ENCODE measurements around the gene TULP3.
"Not testable (repeated sequence)": the region's sequence is repeated elsewhere in the genome, so short reads cannot be mapped to it uniquely, and the experiment has no call there.

The TULP3 gene

GRCh38 chr12:2890388-2891239 lies at the start of gene TULP3:
TULP3 (plus strand) TSS chr12:2890891; CDS start chr12:2890948, 57 bp downstream.
- DNase-seq (ENCODE audit: low spot score), result peak; percentile 98

GRCh38 chr12:2841056-2841650 lies 49.5 kb upstream of the TULP3 start:
- no peak for DNase-seq (ENCODE audit: low spot score)

GRCh38 chr12:2842948-2843347 lies 47.7 kb upstream of the TULP3 start:
- DNase-seq (ENCODE audit: low spot score), result no peak

GRCh38 chr12:2844786-2845185 lies 45.9 kb upstream of the TULP3 start:
- DNase-seq (ENCODE audit: low spot score), result no peak

GRCh38 chr12:2845280-2845679 lies 45.4 kb upstream of the TULP3 start:
- no peak for DNase-seq (ENCODE audit: low spot score)

- no peak for DNase-seq (ENCODE audit: low spot score)
These were observed 38.8 kb upstream of the TULP3 start for GRCh38 chr12:2851931-2852330.

GRCh38 chr12:2853626-2854025 lies 37.1 kb upstream of the TULP3 start:
- peak; percentile 73 for DNase-seq (ENCODE audit: low spot score)

- no peak for DNase-seq (ENCODE audit: low spot score)
These were observed 35.8 kb upstream of the TULP3 start for GRCh38 chr12:2854669-2855453.

GRCh38 chr12:2855546-2855945 lies 35.1 kb upstream of the TULP3 start:
- no peak for DNase-seq (ENCODE audit: low spot score)

GRCh38 chr12:2856051-2856450 lies 34.6 kb upstream of the TULP3 start:
- no peak for DNase-seq (ENCODE audit: low spot score)

- no peak for DNase-seq (ENCODE audit: low spot score)
These were observed 33.7 kb upstream of the TULP3 start, which contains the start of gene TEX52 for GRCh38 chr12:2857021-2857431. TEX52 (minus strand) TSS chr12:2857039; CDS start chr12:2857026, 13 bp downstream.

- DNase-seq (ENCODE audit: low spot score), result no peak
These were observed 33.1 kb upstream of the TULP3 start for GRCh38 chr12:2857576-2857975.

GRCh38 chr12:2858334-2858733 lies 32.4 kb upstream of the TULP3 start:
- DNase-seq (ENCODE audit: low spot score), result no peak

- DNase-seq (ENCODE audit: low spot score), result no peak
These were observed 31.7 kb upstream of the TULP3 start for GRCh38 chr12:2858944-2859421.

GRCh38 chr12:2860170-2860569 lies 30.5 kb upstream of the TULP3 start:
- DNase-seq (ENCODE audit: low spot score), result no peak

GRCh38 chr12:2862876-2863275 lies 27.8 kb upstream of the TULP3 start:
- DNase-seq (ENCODE audit: low spot score), result no peak

GRCh38 chr12:2863402-2863801 lies 27.3 kb upstream of the TULP3 start:
- DNase-seq (ENCODE audit: low spot score), result not testable (repeated sequence)

- no peak for DNase-seq (ENCODE audit: low spot score)
These were observed 26.5 kb upstream of the TULP3 start for GRCh38 chr12:2864198-2864597.

GRCh38 chr12:2868986-2869632 lies 21.6 kb upstream of the TULP3 start:
- not testable (repeated sequence) for DNase-seq (ENCODE audit: low spot score)

GRCh38 chr12:2876431-2877046 lies 14.2 kb upstream of the TULP3 start:
- no peak for DNase-seq (ENCODE audit: low spot score)
